A673 (cell line): Measurements from ENCODE around the gene HSH2D. TPM values are rescaled to one million over a fixed set of nuclear protein-coding genes. Genes with fewer than 3 reads are reported as not detected.

Source experiments
- BruUV-seq: library from RNA; stranded (reverse); fragments of 400-500 nt; replicated peaks from 2 replicates; lab custom pipeline; 2021; lab: Mats Ljungman, UMichigan
- CTCF ChIA-PET: fragments of 300-600 bp; sonication (Branson Sonifier 250); formaldehyde crosslinking; loops from one replicate; lab custom pipeline; 2022; ENCODE audit warnings: antibody characterized with exemption; lab: Charles Lee
- POLR2A ChIA-PET: fragments of 300-600 bp; sonication (Branson Sonifier 250); formaldehyde crosslinking; loops from one replicate; lab custom pipeline; 2022; ENCODE audit warnings: antibody characterized with exemption; ENCODE audit not compliant: low non-redundant PET; lab: Charles Lee
- DNase-seq: peaks from one replicate; pipeline ENCODE4 v3.0.0-alpha.2; 2015; ENCODE audit warnings: low spot score
- H3K27ac ChIP-seq: fragments of 200-600 bp; sonication (generic); 2 replicates; pipeline ENCODE4 v1.5.1; 2016; ENCODE audit warnings: mixed run types, low read depth, mild to moderate bottlenecking, mixed read lengths, antibody characterized with exemption, low read length; ENCODE audit not compliant: poor library complexity, severe bottlenecking
- H3K27me3 ChIP-seq: fragments of 200-600 bp; sonication (generic); replicated peaks from 2 replicates; pipeline ENCODE4 v1.6.1; 2017; ENCODE audit warnings: mixed run types, low read depth, mild to moderate bottlenecking, mixed read lengths, antibody characterized with exemption, low read length; ENCODE audit not compliant: insufficient read depth, poor library complexity
- H3K36me3 ChIP-seq: fragments of 200-600 bp; sonication (generic); 2 replicates; pipeline ENCODE4 v1.6.1; 2016; ENCODE audit warnings: mixed run types, mild to moderate bottlenecking, mixed read lengths, antibody characterized with exemption, low read length; ENCODE audit not compliant: insufficient read depth, poor library complexity, severe bottlenecking
- H3K4me1 ChIP-seq: fragments of 200-600 bp; sonication (generic); 2 replicates; pipeline ENCODE4 v1.6.1; 2017; ENCODE audit warnings: mixed run types, mild to moderate bottlenecking, mixed read lengths, antibody characterized with exemption, low read length; ENCODE audit not compliant: insufficient read depth, poor library complexity, severe bottlenecking
- H3K4me3 ChIP-seq: fragments of 200-600 bp; sonication (generic); 2 replicates; pipeline ENCODE4 v1.5.1; 2016; ENCODE audit warnings: low read depth, mixed run types, mild to moderate bottlenecking, mixed read lengths, low read length; ENCODE audit not compliant: poor library complexity, severe bottlenecking
- H3K9me3 ChIP-seq: fragments of 200-600 bp; sonication (generic); 2 replicates; pipeline ENCODE4 v1.6.1; 2016; ENCODE audit warnings: mixed run types, low read depth, mild to moderate bottlenecking, mixed read lengths, antibody characterized with exemption, low read length; ENCODE audit not compliant: poor library complexity, severe bottlenecking
- CTCF ChIP-seq: fragments of 300-800, 200-600 bp; sonication (generic); conservative IDR thresholded peaks from 2 replicates; pipeline ENCODE4 v1.5.1; 2017; ENCODE audit warnings: low read depth, mild to moderate bottlenecking, antibody characterized with exemption, low read length, moderate library complexity, mixed read lengths
- EZH2 ChIP-seq: fragments of 200-600 bp; sonication (generic); IDR thresholded peaks from 2 replicates; pipeline ENCODE4 v1.6.1; 2017; ENCODE audit warnings: borderline replicate concordance, low read depth, mild to moderate bottlenecking, mixed read lengths, antibody characterized with exemption, low read length; ENCODE audit not compliant: poor library complexity, severe bottlenecking
- intact Hi-C: fragments of 100-400 bp; cut with micrococcal nuclease; formaldehyde crosslinking; loops from one replicate; pipeline ENCODE4 v1.10.0; 2022; ENCODE audit not compliant: unreplicated experiment
- total RNA-seq: library from RNA; stranded (reverse); gene quantifications from 2 replicates; pipeline ENCODE4 v1.2.3, GENCODE V29; 2021

HSH2D gene
- total RNA-seq, 1 experiment from 2014 or later = not detected

GRCh38 chr19:16125737-16126495, 17.6 kb upstream of the HSH2D start:
- ChIA-PET CTCF (no interaction called here), POLR2A (no interaction called here)
- H3K9me3 ChIP-seq = no peaks in the 10 kb centered on the region
- H3K27me3 ChIP-seq = no peaks in the 10 kb centered on the region
- TF ChIP-seq CTCF (no peak), EZH2 (no peak)
- no peak overlapping the region for H3K4me3 ChIP-seq
- intact Hi-C loops = no loop called here
- BruUV-seq = no TSS peak
- DNase-seq = no peak
- peaks cover 59% of the 10 kb centered on the region for H3K36me3 ChIP-seq
- no peaks in the 10 kb centered on the region for H3K4me1 ChIP-seq
- H3K27ac ChIP-seq = no peak overlapping the region

GRCh38 chr19:16127080-16127479, 16.4 kb upstream of the HSH2D start:
- no peak overlapping the region for H3K27ac ChIP-seq
- ChIA-PET CTCF (no interaction called here), POLR2A (no interaction called here)
- TF ChIP-seq EZH2 (no peak), CTCF (no peak)
- H3K27me3 ChIP-seq = no peaks in the 10 kb centered on the region
- no TSS peak for BruUV-seq
- H3K9me3 ChIP-seq = no peaks in the 10 kb centered on the region
- no peaks in the 10 kb centered on the region for H3K4me1 ChIP-seq
- DNase-seq = no peak
- H3K4me3 ChIP-seq = no peak overlapping the region
- peaks cover 56% of the 10 kb centered on the region for H3K36me3 ChIP-seq
- intact Hi-C loops = no loop called here

GRCh38 chr19:16127776-16128371, 15.6 kb upstream of the HSH2D start:
- ChIA-PET CTCF (no interaction called here), POLR2A (no interaction called here)
- intact Hi-C loops = no loop called here
- peaks cover 56% of the 10 kb centered on the region for H3K36me3 ChIP-seq
- DNase-seq = no peak
- no peaks in the 10 kb centered on the region for H3K27me3 ChIP-seq
- H3K4me1 ChIP-seq = no peaks in the 10 kb centered on the region
- no peak overlapping the region for H3K4me3 ChIP-seq
- TF ChIP-seq CTCF = no peak
- no peak for TF ChIP-seq EZH2
- H3K9me3 ChIP-seq = no peaks in the 10 kb centered on the region
- no peak overlapping the region for H3K27ac ChIP-seq
- BruUV-seq = no TSS peak
